HG03135 (cell line): ENCODE results near the gene VANGL2.

Source experiments
- ATAC-seq: cut with Tn5 transposase; IDR thresholded peaks from one replicate; pipeline ENCODE4 v1.9.1; 2021; ENCODE audit warnings: mild to moderate bottlenecking, moderate library complexity; ENCODE audit not compliant: unreplicated experiment

The VANGL2 gene

GRCh38 chr1:160400223-160400645 lies at the start of gene VANGL2:
Gene VANGL2, plus strand, starts transcription at chr1:160400564. Its CDS starts 15,274 bp downstream, at chr1:160415838.
- ATAC-seq, result no peak

- ATAC-seq, result no peak
Measured at GRCh38 chr1:160351629-160352028, 48.7 kb upstream of the VANGL2 start.

GRCh38 chr1:160352555-160352954 lies 47.8 kb upstream of the VANGL2 start:
- no peak for ATAC-seq

GRCh38 chr1:160353223-160353622 lies 47.1 kb upstream of the VANGL2 start:
- ATAC-seq, result no peak

GRCh38 chr1:160354388-160354985 lies 45.9 kb upstream of the VANGL2 start:
- ATAC-seq, result no peak

GRCh38 chr1:160357286-160358002 lies 42.9 kb upstream of the VANGL2 start:
- no peak for ATAC-seq

- no peak for ATAC-seq
Measured at GRCh38 chr1:160358073-160358472, 42.3 kb upstream of the VANGL2 start.

GRCh38 chr1:160359559-160360226 lies 40.7 kb upstream of the VANGL2 start:
- no peak for ATAC-seq

GRCh38 chr1:160360227-160360695 lies 40.1 kb upstream of the VANGL2 start:
- no peak for ATAC-seq

- no peak for ATAC-seq
Measured at GRCh38 chr1:160361199-160361598, 39.2 kb upstream of the VANGL2 start.

- ATAC-seq, result no peak
Measured at GRCh38 chr1:160361814-160362167, 38.6 kb upstream of the VANGL2 start.

- ATAC-seq, result no peak
Measured at GRCh38 chr1:160362168-160362957, 38.0 kb upstream of the VANGL2 start.

GRCh38 chr1:160363010-160363409 lies 37.4 kb upstream of the VANGL2 start:
- ATAC-seq, result no peak

GRCh38 chr1:160363951-160364735 lies 36.2 kb upstream of the VANGL2 start:
- no peak for ATAC-seq

GRCh38 chr1:160365325-160365724 lies 35.0 kb upstream of the VANGL2 start:
- no peak for ATAC-seq

- no peak for ATAC-seq
Measured at GRCh38 chr1:160366731-160367515, 33.4 kb upstream of the VANGL2 start, which contains the start of gene NHLH1. Gene NHLH1, plus strand, starts transcription at chr1:160367071. Its CDS starts 3,661 bp downstream, at chr1:160370732.

GRCh38 chr1:160367516-160367900 lies 32.9 kb upstream of the VANGL2 start:
- no peak for ATAC-seq

GRCh38 chr1:160367934-160368923 lies 32.1 kb upstream of the VANGL2 start:
- ATAC-seq, result no peak
